ENCODE data around the gene ARHGEF19. TPM values are rescaled to one million over a fixed set of nuclear protein-coding genes. Genes with fewer than 3 reads are reported as not detected.
A peak's percentile ranks its signal among the peaks of the same experiment; 100 is the strongest.

The ARHGEF19 gene
- total RNA-seq, 1 experiment from 2014 or later, result 38.5 TPM

DNA sequence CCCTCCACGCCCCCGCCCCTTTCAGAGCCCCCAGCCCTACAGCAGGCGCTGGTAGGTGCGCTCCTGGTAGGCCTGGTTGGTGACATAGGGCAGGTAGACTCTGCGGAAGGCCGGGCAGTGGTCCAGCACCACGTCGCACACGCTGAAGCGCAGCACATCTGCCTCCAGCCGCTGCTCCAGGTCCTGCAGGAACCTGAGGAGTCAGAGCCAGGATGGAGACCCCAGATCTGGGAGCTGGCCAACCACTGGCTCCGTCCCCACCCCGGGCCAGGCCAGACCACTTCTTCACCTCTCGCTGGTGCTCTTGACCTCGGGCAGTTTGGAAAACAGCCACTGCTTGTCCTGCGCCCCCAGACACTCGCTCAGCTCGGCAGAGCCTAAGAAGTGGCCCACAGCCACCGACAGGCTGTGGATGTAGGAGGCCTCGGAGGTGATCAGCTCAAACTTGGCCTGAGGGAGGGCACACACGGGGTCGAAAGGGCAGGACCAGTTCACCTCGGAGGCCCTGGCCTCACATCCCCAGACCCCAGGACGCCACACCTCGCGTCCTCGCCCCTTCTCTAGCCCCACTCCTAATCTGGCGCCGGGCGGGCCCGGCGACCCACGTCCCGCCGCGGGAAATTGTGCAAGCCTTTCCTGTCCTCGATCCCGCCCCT, 6.4 kb downstream of the ARHGEF19 start:
- no peaks in the 10 kb centered on the region for H3K9me2 ChIP-seq (ENCODE audit: insufficient read depth)
- H3K36me3 ChIP-seq (ENCODE audit: low read depth), result no peaks in the 10 kb centered on the region
- peaks cover 3% of the 10 kb centered on the region; the same call in 1 of the 2 replicates for H3K79me2 ChIP-seq (ENCODE audit: low read depth)
- H3F3A ChIP-seq (ENCODE audit: insufficient read depth, low read depth), result peaks cover 5% of the 10 kb centered on the region; the same call in 1 of the 2 replicates
- ChIA-PET CTCF (no interaction called here), POLR2A (ENCODE audit: unreplicated experiment) (interaction anchor here (0.6 kb wide), 2 partner anchors 10 to 585 kb away, joined by 3 to 11 read pairs; no protein-coding TSS in a partner anchor)
- H2AFZ ChIP-seq, result 0 out of 2 replicates have a peak overlapping the region, but pooled peaks have one; percentile 67
- DNase-seq, result no peak
- H3K4me1 ChIP-seq (replicated peaks; ENCODE audit: insufficient read depth), result peaks cover 16% of the 10 kb centered on the region
- H3K4me2 ChIP-seq, result peak overlapping the region; percentile 83
- H3K4me3 ChIP-seq, result peak overlapping the region; percentile 64
- TF ChIP-seq, protein P1, sequence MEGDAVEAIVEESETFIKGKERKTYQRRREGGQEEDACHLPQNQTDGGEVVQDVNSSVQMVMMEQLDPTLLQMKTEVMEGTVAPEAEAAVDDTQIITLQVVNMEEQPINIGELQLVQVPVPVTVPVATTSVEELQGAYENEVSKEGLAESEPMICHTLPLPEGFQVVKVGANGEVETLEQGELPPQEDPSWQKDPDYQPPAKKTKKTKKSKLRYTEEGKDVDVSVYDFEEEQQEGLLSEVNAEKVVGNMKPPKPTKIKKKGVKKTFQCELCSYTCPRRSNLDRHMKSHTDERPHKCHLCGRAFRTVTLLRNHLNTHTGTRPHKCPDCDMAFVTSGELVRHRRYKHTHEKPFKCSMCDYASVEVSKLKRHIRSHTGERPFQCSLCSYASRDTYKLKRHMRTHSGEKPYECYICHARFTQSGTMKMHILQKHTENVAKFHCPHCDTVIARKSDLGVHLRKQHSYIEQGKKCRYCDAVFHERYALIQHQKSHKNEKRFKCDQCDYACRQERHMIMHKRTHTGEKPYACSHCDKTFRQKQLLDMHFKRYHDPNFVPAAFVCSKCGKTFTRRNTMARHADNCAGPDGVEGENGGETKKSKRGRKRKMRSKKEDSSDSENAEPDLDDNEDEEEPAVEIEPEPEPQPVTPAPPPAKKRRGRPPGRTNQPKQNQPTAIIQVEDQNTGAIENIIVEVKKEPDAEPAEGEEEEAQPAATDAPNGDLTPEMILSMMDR (conservative IDR thresholded peaks at IDR 0.05), result no peak
- TF ChIP-seq EZH2 (IDR thresholded peaks at IDR 0.05; ENCODE audit: low read depth), result no peak
- no peaks in the 10 kb centered on the region for H3K9me3 ChIP-seq (ENCODE audit: insufficient read depth, low read depth)
- H4K20me1 ChIP-seq (ENCODE audit: insufficient read depth), result no peaks in the 10 kb centered on the region
- BruUV-seq (replicated peaks), result no TSS peak
- H3K27me3 ChIP-seq (ENCODE audit: insufficient read depth, low read depth), result no peaks in the 10 kb centered on the region
- intact Hi-C loops (cut with micrococcal nuclease; ENCODE audit: unreplicated experiment), result loop anchor here (2.0 kb wide), 2 partner anchors 17 to 31 kb away; partner anchors contain the start of gene CPLANE2
- no peak overlapping the region for H3K27ac ChIP-seq

GRCh38 chr1:16205334-16205671, 7.1 kb downstream of the ARHGEF19 start:
- H3F3A ChIP-seq (ENCODE audit: insufficient read depth, low read depth), result peaks cover 5% of the 10 kb centered on the region; the same call in 1 of the 2 replicates
- TF ChIP-seq EZH2 (IDR thresholded peaks at IDR 0.05; ENCODE audit: low read depth), result no peak
- TF ChIP-seq, protein P1 (conservative IDR thresholded peaks at IDR 0.05), result no peak
- H3K9me3 ChIP-seq (ENCODE audit: insufficient read depth, low read depth), result no peaks in the 10 kb centered on the region
- no TSS peak for BruUV-seq (replicated peaks)
- H3K4me2 ChIP-seq, result no peak overlapping the region; the same call in 1 of the 2 replicates
- ChIA-PET CTCF (no interaction called here), POLR2A (ENCODE audit: unreplicated experiment) (no interaction called here)
- no peak for DNase-seq
- no peak overlapping the region for H2AFZ ChIP-seq
- H3K4me1 ChIP-seq (replicated peaks; ENCODE audit: insufficient read depth), result peaks cover 16% of the 10 kb centered on the region
- intact Hi-C loops (cut with micrococcal nuclease; ENCODE audit: unreplicated experiment), result no loop called here
- no peaks in the 10 kb centered on the region for H3K36me3 ChIP-seq (ENCODE audit: low read depth)
- H3K9me2 ChIP-seq (ENCODE audit: insufficient read depth), result no peaks in the 10 kb centered on the region
- H4K20me1 ChIP-seq (ENCODE audit: insufficient read depth), result no peaks in the 10 kb centered on the region
- no peak overlapping the region for H3K27ac ChIP-seq
- H3K27me3 ChIP-seq (ENCODE audit: insufficient read depth, low read depth), result no peaks in the 10 kb centered on the region
- H3K4me3 ChIP-seq, result no peak overlapping the region
- H3K79me2 ChIP-seq (ENCODE audit: low read depth), result peaks cover 3% of the 10 kb centered on the region; the same call in 1 of the 2 replicates

DNA sequence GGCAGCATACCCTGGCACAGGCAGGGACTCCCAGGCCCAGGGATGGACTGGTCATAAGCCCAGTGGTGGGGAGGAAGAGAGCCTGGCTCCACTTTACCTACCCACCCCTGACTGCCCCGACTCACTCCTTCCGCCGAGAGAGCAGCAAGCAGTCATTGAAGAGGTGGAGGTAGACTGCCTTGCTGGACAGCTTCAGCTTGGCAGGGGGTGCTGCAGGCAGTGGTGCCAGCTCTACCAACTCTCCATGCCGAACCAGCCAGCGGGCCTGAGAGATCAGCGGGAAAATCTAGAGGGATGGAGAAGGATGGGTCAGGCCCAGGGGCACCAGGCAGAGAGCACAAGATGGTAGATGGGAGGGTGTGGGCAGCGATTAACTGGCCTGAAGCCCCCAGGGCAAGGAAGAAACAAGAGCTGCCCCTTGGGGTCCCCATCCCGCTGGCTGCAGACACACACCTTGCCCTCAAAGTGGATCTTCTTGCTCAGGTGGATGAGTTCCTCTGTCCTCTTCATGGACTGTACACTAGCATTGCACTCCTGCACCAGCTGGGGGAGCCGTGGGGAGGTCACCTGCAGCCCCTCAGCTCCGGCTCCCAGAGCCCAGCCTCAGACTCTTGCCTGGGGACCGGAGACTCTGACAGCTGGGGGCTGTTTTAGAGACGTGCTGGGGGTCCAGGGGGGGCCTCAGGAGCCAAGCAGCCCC, 7.7 kb downstream of the ARHGEF19 start:
- intact Hi-C loops (cut with micrococcal nuclease; ENCODE audit: unreplicated experiment), result no loop called here
- Histone ChIP-seq H3K4me1 (replicated peaks; ENCODE audit: insufficient read depth) (peaks cover 16% of the 10 kb centered on the region), H3K27ac (no peak overlapping the region), H3K9me2 (ENCODE audit: insufficient read depth) (no peaks in the 10 kb centered on the region), H2AFZ (no peak overlapping the region), H4K20me1 (ENCODE audit: insufficient read depth) (no peaks in the 10 kb centered on the region), H3K36me3 (ENCODE audit: low read depth) (no peaks in the 10 kb centered on the region), H3K27me3 (ENCODE audit: insufficient read depth, low read depth) (no peaks in the 10 kb centered on the region), H3K4me3 (no peak overlapping the region), H3K4me2 (no peak overlapping the region), H3K79me2 (ENCODE audit: low read depth) (peaks cover 3% of the 10 kb centered on the region; the same call in 1 of the 2 replicates), H3K9me3 (ENCODE audit: insufficient read depth, low read depth) (no peaks in the 10 kb centered on the region), H3F3A (ENCODE audit: insufficient read depth, low read depth) (peaks cover 5% of the 10 kb centered on the region; the same call in 1 of the 2 replicates)
- ChIA-PET POLR2A (ENCODE audit: unreplicated experiment) (no interaction called here), CTCF (no interaction called here)
- DNase-seq, result no peak
- no peak for TF ChIP-seq EZH2 (IDR thresholded peaks at IDR 0.05; ENCODE audit: low read depth)
- TF ChIP-seq, protein P1 (conservative IDR thresholded peaks at IDR 0.05), result peak; percentile 34; the same call in 1 of the 2 replicates
- BruUV-seq (replicated peaks), result no TSS peak
